SJCRH30 (cell line): ENCODE measurements around the gene SERPINI2. TPM values are rescaled to one million over a fixed set of nuclear protein-coding genes. Genes with fewer than 3 reads are reported as not detected.
"Not testable (repeated sequence)": the region's sequence is repeated elsewhere in the genome, so short reads cannot be mapped to it uniquely, and the experiment has no call there.

Experiments used
- DNase-seq, 2 experiments: peaks; one replicate each; pipeline ENCODE4 v3.0.0-alpha.2; 2015 to 2020
- H3K27ac ChIP-seq: fragments of 250-450 bp; sonication (Bioruptor Pico); 2 replicates; pipeline ENCODE4 v1.5.1; 2020; ENCODE audit warnings: mild to moderate bottlenecking, moderate library complexity
- H3K27me3 ChIP-seq: fragments of 250-450 bp; sonication (Bioruptor Pico); 2 replicates; pipeline ENCODE4 v1.5.1; 2020; ENCODE audit warnings: mild to moderate bottlenecking, moderate library complexity
- H3K36me3 ChIP-seq: fragments of 250-450 bp; sonication (Bioruptor Pico); 2 replicates; pipeline ENCODE4 v1.5.1; 2020; ENCODE audit warnings: mild to moderate bottlenecking, moderate library complexity
- H3K4me1 ChIP-seq: fragments of 250-450 bp; sonication (Bioruptor Pico); 2 replicates; pipeline ENCODE4 v1.5.1; 2020; ENCODE audit warnings: mild to moderate bottlenecking, moderate library complexity
- H3K4me3 ChIP-seq: fragments of 250-450 bp; sonication (Bioruptor Pico); 2 replicates; pipeline ENCODE4 v1.5.1; 2020; ENCODE audit warnings: mild to moderate bottlenecking, moderate library complexity
- H3K9me3 ChIP-seq: fragments of 250-450 bp; sonication (Bioruptor Pico); replicated peaks from 2 replicates; pipeline ENCODE4 v1.5.1; 2020; ENCODE audit warnings: mild to moderate bottlenecking, moderate library complexity
- total RNA-seq: library from RNA; depleted of rRNA; stranded (reverse); fragments of >200 nt; shearing (Covaris generic); gene quantifications from 2 replicates; pipeline ENCODE4 v1.2.3, GENCODE V29; 2014

The SERPINI2 gene
- total RNA-seq, 1 experiment from 2014 or later = not detected

DNA sequence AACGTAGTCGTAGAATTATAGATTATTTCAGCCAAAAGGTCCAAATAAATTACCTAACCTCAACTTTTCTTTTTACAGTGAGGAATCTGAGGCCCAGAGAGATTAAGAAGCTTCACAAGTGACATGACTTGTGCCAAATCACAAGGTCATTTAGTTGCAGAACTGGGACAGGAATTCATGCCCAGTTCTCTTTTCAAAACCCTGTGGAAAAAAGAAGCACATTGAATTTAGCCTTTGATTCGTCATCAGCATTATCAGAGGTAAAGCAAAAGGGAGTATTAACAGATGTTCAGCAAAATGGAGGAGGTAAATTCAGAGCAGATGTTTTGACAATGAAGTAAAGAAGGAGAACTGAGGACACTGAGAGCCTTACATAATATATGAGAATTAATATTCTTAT lies 4.5 kb downstream of the SERPINI2 start:
- Histone ChIP-seq H3K4me1 (no peaks in the 10 kb centered on the region), H3K36me3 (no peaks in the 10 kb centered on the region), H3K27me3 (no peaks in the 10 kb centered on the region), H3K9me3 (no peaks in the 10 kb centered on the region), H3K4me3 (no peak overlapping the region), H3K27ac (no peak overlapping the region)
- DNase-seq = no peak

- Histone ChIP-seq H3K4me3 (no peak overlapping the region), H3K27me3 (no peaks in the 10 kb centered on the region), H3K36me3 (no peaks in the 10 kb centered on the region), H3K9me3 (no peaks in the 10 kb centered on the region), H3K27ac (no peak overlapping the region), H3K4me1 (no peaks in the 10 kb centered on the region)
- DNase-seq = no peak
Observed at GRCh38 chr3:167467848-167468611, 5.8 kb downstream of the SERPINI2 start.

DNA sequence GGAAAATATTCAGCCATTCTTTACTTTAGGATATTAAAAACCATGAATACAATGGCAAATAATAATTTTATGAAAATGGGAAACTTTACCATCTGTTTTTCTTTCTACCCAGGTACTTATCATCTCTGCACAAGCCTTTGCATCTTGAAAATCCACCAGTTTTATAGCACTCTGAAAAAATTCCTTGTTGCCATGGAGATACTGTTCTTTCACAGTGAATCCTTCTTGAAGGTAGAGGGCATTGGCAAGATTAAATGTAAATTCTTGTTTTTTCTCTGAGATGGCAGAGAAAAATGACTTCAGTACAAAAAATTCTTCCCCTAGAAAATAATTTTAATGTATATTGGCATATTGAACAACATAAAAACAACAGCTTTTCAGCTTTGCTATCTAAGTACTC lies 6.9 kb downstream of the SERPINI2 start:
- no peak overlapping the region for H3K27ac ChIP-seq
- H3K9me3 ChIP-seq = no peaks in the 10 kb centered on the region
- H3K4me1 ChIP-seq = no peaks in the 10 kb centered on the region
- H3K36me3 ChIP-seq = no peaks in the 10 kb centered on the region
- DNase-seq = no peak
- H3K4me3 ChIP-seq = no peak overlapping the region
- H3K27me3 ChIP-seq = no peaks in the 10 kb centered on the region

DNA sequence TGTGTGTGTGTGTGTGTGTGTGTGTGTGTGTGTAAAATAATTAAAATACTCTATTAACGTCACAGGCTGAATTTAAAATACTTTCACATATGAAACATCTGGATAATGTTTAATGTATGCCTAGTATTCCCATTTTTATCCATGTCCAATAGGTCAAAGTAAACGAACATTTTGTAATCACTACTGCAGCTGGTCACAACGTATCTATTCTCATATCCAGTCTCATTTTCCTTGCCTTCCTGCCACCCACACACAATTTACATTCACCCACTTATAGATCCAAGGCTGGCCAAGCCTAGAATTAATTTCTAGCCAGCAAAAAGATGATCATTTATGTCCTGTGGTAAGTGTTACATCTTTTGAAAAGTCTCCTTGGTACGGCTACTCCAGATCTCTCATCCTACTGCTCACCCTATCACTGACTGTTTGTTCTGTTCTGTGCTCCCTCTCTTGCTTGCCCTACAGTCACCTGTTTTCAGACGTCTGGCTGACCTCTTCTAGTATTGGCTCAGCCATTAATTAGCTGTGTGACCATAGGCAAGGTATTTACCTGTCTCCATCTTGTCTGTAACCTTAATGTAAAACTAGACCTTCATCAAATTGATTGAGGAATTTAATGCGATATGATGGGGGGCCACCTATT lies 17.6 kb downstream of the SERPINI2 start:
- H3K4me3 ChIP-seq = no peak overlapping the region
- DNase-seq = no peak
- no peaks in the 10 kb centered on the region for H3K9me3 ChIP-seq
- H3K27me3 ChIP-seq = no peaks in the 10 kb centered on the region
- no peak overlapping the region for H3K27ac ChIP-seq
- no peaks in the 10 kb centered on the region for H3K36me3 ChIP-seq
- no peaks in the 10 kb centered on the region for H3K4me1 ChIP-seq

DNA sequence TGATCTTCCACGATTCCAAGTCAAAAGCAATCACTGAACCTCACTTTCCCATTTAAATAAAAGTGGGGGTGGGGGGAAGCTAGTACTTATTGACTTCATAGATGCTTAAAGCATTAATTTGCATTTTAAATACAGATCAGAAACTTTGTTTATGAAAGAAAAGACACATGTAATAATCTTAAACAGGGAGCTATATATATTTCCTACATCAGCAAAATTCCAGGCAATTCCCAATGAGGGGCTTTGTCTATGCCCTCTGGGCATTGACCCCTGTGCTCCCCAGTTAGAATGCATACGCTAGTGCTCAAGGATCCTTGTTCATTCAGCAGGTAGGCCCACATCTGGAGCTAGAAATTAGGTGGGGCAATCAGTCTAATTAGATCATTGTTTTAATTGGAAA lies 20.0 kb downstream of the SERPINI2 start:
- H3K4me3 ChIP-seq = no peak overlapping the region
- no peak for DNase-seq
- H3K4me1 ChIP-seq = no peaks in the 10 kb centered on the region
- H3K36me3 ChIP-seq = no peaks in the 10 kb centered on the region
- H3K27ac ChIP-seq = no peak overlapping the region
- H3K27me3 ChIP-seq = no peaks in the 10 kb centered on the region
- H3K9me3 ChIP-seq = no peaks in the 10 kb centered on the region

- DNase-seq = no peak
- Histone ChIP-seq H3K4me3 (no peak overlapping the region), H3K27me3 (no peaks in the 10 kb centered on the region), H3K4me1 (no peaks in the 10 kb centered on the region), H3K9me3 (no peaks in the 10 kb centered on the region), H3K27ac (no peak overlapping the region), H3K36me3 (no peaks in the 10 kb centered on the region)
Observed at GRCh38 chr3:167451282-167451681, 22.6 kb downstream of the SERPINI2 start.

DNA sequence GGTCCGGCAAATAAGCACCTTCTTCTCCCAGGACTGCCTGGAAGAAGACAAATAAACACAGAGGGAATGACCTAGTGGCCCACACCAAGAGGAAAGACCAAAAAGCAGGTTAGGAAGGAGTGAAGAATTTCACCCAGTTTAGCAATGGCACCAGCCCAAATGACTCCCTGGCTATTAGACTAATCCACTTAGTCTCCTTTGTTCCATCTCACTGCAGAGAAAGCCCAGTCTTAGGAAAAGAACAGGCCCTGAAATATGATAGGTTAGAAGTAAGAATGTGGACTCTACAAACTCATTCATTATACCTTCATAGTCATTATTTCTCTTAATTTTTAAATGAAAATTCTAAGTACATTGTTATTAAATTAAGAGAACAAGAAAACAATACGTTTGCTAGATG lies 23.2 kb downstream of the SERPINI2 start:
- H3K4me1 ChIP-seq = no peaks in the 10 kb centered on the region
- no peak overlapping the region for H3K27ac ChIP-seq
- H3K27me3 ChIP-seq = no peaks in the 10 kb centered on the region
- H3K36me3 ChIP-seq = no peaks in the 10 kb centered on the region
- H3K9me3 ChIP-seq = no peaks in the 10 kb centered on the region
- H3K4me3 ChIP-seq = no peak overlapping the region
- no peak for DNase-seq

DNA sequence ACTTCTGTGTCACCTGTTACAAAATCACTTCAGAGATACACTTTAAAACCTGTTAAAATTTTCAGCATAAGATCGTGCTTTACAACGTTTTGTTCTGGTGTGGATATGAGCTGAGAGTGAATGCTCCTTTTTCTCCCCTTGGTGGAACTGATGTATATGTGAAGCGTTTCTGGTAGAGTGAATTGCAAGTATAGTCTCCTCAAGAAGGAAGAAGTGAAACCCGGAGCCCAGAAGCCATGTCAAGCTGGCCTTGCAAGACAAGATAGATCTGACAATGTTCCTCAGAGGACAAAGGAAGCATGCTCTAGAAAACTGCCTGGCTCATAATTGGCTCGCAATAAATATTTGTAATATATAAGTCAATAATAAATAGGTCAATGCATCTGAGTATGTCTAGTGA lies 23.6 kb downstream of the SERPINI2 start:
- no peak for DNase-seq
- H3K4me3 ChIP-seq = no peak overlapping the region
- no peaks in the 10 kb centered on the region for H3K4me1 ChIP-seq
- no peaks in the 10 kb centered on the region for H3K9me3 ChIP-seq
- H3K27me3 ChIP-seq = no peaks in the 10 kb centered on the region
- no peak overlapping the region for H3K27ac ChIP-seq
- H3K36me3 ChIP-seq = no peaks in the 10 kb centered on the region

DNA sequence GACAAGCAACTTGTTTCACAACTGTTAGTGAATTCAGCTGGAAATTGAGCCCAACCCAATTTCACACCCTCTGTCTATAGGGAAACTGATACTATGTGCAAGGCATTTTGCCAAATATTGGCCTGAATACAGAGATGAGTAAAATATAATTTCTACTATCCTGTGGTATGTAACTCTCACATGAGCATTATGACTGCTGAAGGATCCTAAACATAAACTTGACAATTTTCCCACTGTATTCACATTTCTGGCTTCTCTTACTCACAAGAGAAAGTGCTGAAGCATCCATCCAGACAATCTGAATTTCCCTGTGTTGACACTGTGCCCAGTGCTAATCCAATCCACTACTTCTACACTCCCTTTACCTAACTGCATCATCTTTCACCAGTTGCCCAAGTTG lies 28.4 kb downstream of the SERPINI2 start:
- H3K27ac ChIP-seq = no peak overlapping the region
- no peaks in the 10 kb centered on the region for H3K9me3 ChIP-seq
- DNase-seq = no peak
- no peaks in the 10 kb centered on the region for H3K27me3 ChIP-seq
- no peak overlapping the region for H3K4me3 ChIP-seq
- no peaks in the 10 kb centered on the region for H3K4me1 ChIP-seq
- no peaks in the 10 kb centered on the region for H3K36me3 ChIP-seq

- Histone ChIP-seq H3K27me3 (no peaks in the 10 kb centered on the region), H3K27ac (no peak overlapping the region), H3K4me1 (no peaks in the 10 kb centered on the region), H3K9me3 (no peaks in the 10 kb centered on the region), H3K36me3 (no peaks in the 10 kb centered on the region), H3K4me3 (no peak overlapping the region)
- DNase-seq = no peak
Observed at GRCh38 chr3:167441256-167441655, 32.6 kb downstream of the SERPINI2 start.

GRCh38 chr3:167437428-167438139 lies 36.3 kb downstream of the SERPINI2 start:
- Histone ChIP-seq H3K27ac (no peak overlapping the region), H3K36me3 (no peaks in the 10 kb centered on the region), H3K4me1 (no peaks in the 10 kb centered on the region), H3K27me3 (no peaks in the 10 kb centered on the region), H3K9me3 (no peaks in the 10 kb centered on the region), H3K4me3 (no peak overlapping the region)
- no peak for DNase-seq

DNA sequence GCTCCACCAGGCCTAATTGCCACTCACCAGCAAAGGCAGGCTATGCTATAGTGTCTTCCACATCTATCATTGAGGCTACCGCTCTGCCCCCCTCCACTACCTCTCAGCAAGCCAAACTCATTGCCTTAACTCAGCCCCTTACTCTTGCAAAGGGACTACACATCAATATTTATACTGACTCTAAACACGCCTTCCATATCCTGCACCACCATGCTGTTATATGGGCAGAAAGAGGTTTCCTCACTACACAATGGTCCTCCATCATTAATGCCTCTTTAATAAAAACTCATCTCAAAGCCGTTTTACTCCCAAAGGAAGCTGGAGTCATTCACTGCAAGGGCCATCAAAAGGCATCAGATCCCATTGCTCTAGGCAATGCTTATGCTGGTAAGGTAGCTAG lies 46.9 kb downstream of the SERPINI2 start:
- not testable (repeated sequence) for H3K27me3 ChIP-seq, H3K4me3 ChIP-seq, H3K36me3 ChIP-seq, DNase-seq, H3K4me1 ChIP-seq, H3K27ac ChIP-seq, H3K9me3 ChIP-seq

GRCh38 chr3:167422396-167422795 lies 51.4 kb downstream of the SERPINI2 start:
- not testable (repeated sequence) for H3K4me3 ChIP-seq, H3K4me1 ChIP-seq, H3K9me3 ChIP-seq, DNase-seq, H3K27me3 ChIP-seq, H3K27ac ChIP-seq, H3K36me3 ChIP-seq

DNA sequence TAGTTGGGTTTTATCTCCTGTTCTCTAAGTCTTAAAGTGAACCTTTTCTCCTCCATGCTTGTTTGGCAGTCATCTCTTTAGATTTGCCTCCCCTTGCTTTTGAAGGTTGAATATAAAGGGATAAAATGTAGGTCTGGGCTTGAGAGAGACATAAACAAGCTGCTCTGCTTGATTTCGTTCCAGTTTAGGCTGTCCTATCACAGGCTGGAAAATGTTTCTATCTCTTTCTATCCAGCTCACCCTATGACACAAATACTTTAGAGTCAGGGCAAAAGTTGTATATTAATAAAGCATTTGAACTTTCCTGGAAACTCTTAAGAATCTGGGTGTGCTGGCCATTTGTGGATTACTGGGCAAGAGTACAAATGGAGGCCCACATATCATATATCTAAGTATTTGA lies 64.2 kb downstream of the SERPINI2 start:
- H3K9me3 ChIP-seq = no peaks in the 10 kb centered on the region
- H3K4me1 ChIP-seq = no peaks in the 10 kb centered on the region
- no peak overlapping the region for H3K4me3 ChIP-seq
- H3K36me3 ChIP-seq = no peaks in the 10 kb centered on the region
- DNase-seq = no peak
- H3K27ac ChIP-seq = no peak overlapping the region
- no peaks in the 10 kb centered on the region for H3K27me3 ChIP-seq

- Histone ChIP-seq H3K27ac (no peak overlapping the region), H3K4me1 (no peaks in the 10 kb centered on the region), H3K4me3 (no peak overlapping the region), H3K9me3 (no peaks in the 10 kb centered on the region), H3K27me3 (no peaks in the 10 kb centered on the region), H3K36me3 (no peaks in the 10 kb centered on the region)
- DNase-seq = peak; percentile 28 to 54
Observed at GRCh38 chr3:167406876-167407492, 66.9 kb downstream of the SERPINI2 start.
